Activated CD8-positive, alpha-beta memory T cell treated with anti-CD3 and anti-CD28 coated beads for 1 hour (primary cell): ENCODE data around the gene MVD.

Experiments
- DNase-seq, 2 donors: peaks; one replicate each; pipeline ENCODE4 v3.0.0-alpha.2; 2020; ENCODE audit warnings: low read depth in 1 of 2; ENCODE audit errors: extremely low read depth in 1 of 2

MVD gene

GRCh38 chr16:88662843-88663606 is at the start of gene MVD:
MVD (minus strand) TSS chr16:88663091; CDS start chr16:88663080, 11 bp downstream.
- DNase-seq, result peak; percentile 86 to 93

DNA sequence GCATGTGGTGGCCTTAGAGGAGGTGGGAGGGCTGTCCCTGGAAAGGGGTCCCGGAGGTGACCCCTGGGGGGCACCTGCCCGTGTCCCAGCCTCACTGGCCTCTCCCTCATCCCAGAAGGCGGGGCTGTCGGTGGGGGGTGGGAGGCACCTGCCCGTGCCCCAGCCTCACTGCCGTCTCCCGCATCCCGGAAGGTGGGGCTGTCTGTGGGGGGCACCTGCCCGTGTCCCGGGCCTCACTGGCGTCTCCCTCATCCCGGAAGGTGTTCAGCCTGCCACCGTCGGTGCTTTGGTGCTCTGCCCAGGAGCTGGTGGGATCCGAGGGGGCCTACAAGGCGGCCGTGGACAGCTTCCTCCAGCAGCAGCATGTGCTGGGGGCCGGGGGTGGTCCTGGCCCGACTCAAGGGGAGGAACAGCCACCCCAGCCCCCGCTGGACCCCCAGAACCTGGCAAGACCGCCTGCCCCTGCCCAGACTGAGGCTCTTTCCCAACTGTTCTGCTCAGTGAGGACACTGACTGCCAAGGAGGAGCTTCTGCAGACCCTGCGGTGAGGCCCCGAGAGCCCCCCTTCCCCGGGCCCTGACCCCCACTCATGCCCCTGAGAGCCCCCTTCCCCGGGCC is 49.6 kb upstream of the MVD start:
- no peak for DNase-seq

GRCh38 chr16:88711750-88712340 is 49.0 kb upstream of the MVD start:
- DNase-seq, result no peak

DNA sequence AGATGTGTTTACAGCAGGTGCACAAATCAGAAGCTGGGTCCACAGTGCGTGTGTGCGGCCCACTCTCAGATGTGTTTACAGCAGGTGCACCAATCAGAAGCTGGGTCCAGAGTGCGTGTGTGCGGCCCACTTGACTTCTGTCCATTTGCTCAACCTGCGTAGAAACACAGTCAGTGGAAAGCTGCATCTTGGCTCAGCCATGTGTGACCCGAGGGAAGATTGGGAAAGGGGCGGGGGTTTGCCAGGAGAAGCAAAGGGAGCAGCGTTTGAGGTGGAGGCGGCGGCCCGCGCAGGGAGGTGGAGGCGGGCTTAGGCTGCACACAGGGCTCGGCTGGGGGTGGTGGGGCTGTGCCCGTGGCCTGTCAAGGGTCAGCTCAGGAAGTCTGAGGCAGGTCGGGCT is 47.7 kb upstream of the MVD start:
- no peak for DNase-seq

- DNase-seq, result no peak
These were observed 44.3 kb upstream of the MVD start for GRCh38 chr16:88706965-88707826.

DNA sequence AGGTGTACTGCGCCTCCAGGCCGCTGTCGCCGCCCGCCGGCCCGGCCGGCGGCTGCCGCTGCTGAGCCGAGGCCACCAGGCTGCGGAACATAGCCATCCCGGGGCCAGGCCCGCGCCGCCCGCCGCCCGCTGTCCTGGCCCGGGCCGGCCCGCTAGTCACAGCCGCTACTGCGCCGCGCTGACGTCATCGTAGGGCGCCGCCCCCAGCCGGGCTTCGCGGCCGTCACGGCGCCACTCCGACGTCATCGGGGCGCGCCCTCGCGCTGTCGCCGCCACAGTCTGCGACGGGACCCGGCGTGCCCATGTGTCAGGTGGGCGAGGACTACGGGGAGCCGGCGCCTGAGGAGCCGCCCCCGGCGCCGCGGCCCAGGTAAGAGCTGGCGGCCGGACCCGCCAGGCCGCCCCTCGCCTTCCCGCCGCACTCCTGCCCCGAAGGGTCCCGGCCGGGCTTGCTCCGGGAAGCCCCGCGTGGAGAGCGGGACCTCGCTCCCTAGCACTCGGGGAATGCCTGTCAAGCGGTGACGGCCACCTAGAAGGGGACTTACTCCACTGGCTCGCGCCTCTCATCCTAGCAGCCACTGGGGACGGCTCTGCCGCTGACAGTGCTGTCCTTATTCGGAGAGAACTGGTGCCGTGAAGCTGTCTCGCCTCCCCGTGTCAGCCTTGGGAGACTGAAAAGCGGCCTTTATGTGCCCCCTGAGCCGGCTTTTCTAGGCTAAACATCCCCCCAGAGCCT is 43.5 kb upstream of the MVD start, which contains the start of the genes CTU2 and RNF166:
Gene CTU2 (plus strand): TSS at position 275 of the 736 bp plus-strand sequence. CDS start 28 bp downstream, at position 303.
Gene RNF166 (minus strand): TSS at position 180 of the 736 bp plus-strand sequence. CDS start 83 bp downstream, at position 97.
- peak; percentile 76 to 93 for DNase-seq

- DNase-seq, result no peak
These were observed 42.9 kb upstream of the MVD start for GRCh38 chr16:88705801-88706228.

DNA sequence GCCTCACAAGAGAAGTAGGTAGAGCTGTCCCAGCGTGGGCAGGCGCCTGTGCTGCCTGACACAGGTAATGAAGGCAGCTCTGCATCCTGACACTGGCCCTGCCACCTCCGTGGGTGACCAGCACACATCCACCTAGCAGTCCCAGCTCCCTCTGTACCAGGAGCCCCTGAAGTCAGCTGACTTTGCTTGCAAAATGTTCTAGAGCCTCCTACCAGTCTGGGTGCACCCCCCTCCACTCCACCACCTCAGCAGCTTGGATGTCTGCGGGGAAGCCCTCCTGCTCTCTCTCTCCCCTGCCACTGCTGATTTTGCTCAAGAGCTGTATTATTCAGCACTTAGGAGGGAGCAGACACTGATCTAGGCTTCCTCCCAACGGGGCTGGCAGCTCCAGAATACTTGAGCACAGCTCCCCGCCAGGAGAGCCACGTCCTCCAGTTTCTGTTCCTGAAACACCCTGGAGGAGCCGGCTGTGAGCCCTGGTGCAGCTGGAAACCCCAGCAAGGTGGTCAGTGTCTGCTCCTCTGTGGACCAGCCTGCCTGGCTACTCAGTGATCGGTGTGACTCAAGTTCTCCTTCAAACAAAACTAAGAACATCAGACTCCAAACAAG is 42.3 kb upstream of the MVD start:
- DNase-seq, result no peak

DNA sequence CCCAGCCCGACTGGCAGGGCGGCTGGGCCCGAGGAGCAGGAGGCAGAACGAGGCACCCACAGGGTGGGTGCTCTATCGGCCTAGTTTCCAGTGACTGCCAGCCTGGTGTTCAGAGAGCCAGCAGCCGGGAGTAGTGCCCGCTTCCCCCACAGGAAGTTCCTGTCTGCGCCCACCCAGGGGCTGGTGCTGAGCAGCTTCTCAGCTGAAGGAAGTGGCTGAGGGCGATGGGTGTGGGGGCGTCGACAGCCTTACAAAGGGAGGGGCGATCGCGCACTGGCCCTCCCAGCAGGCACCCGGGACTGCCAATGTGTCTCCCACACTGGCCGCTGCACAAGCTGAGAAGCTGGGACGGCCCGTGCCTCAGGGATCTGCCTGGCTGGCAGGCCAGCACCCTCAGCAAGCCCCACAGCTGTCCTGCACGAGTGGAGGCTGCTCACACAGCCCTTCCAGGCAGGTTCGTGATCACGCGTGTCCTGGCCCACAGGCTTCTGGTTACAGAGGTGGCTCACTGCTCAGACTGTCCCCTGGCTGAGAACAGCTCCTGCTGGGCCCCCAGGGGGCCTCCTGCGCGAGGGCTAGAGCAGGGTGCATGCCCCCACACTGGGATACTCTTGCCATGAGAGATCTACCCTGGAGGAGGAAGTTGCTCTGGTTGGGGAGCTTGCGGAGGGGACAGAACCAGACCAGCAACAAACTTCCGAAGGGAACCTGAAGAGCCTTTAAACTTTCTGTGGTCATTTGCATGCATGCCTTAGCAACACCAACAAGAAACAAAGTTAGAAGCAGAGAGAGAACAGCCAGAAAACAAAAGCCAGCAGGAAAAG is 40.8 kb upstream of the MVD start:
- DNase-seq, result peak; percentile 55

DNA sequence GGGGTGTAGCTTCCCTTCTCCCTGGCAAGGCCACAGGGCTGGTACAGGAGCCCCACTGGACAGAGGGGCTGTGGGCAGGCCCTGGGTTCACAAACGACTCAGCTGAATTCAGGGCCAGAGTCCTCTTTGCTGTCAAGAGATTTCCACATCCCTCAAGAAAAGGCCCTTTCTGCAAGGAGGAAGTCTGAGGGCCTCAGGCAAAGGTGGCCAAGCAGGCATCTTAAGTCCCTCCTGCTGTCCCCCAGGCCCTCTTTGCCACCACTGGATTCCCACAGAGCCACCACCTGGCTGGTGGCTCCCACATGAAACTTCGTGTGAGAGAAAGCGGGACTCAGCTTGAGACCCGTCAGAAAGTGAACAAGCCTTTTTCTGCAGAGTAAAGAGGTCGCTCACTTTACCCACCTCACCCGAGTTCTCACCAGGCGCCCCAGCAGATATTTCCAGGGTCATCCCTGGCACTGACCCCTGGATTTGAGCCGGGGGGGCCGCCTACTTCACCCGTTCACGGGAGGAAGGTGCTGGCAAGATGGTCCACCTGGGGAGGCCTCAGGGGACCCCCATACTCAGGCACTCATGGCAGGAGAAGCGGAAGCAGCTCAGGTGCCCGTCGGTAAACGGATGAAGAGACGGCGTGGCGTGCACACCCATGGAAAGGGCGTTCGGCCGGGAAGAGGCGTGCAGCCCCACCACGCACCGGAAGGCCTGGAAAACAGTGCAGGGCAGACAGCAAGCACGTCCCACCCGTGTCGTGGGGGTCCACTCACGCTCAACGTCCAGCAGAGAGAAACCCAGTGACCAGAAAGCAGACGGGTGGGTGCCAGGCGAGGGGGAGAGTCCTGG is 39.7 kb upstream of the MVD start:
- DNase-seq, result no peak

DNA sequence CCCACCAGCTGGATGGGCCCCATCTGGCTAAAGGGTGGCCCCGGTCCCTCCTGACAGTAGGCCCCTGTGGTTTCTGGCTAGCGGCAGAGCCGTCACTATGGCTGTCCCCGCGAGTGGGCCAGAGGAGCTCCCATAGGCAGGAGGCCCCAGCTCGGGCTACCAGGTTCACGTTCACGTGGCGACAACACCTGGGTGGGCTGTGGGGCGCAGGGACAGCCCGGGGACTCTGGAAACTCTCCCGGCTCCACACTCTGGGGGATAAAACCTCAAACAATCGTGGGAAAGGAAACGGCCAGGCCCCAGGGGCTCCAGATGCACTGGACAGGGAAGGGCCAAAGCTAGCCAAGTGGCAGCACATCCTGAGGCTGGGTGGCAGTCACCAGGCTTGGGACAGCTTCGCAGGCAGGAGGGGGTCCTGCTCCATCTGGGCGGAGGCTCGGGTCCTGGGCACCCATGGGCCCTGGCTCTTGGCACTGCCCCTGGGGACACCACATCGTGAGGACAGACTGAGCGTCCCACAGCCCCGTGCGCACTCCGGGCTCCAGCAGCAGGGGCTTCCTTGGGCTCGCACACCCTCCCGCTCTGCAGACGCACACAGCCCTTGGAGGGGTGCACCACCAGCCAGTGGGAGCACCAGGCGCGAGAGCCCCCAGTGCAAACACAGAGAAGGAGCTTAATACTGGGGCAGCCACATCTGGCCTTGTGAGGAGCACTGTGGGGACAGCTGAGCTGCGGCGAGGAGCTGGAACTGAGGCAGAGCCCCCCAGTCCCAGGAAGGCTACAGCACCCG is 38.9 kb upstream of the MVD start:
- DNase-seq, result no peak

- DNase-seq, result peak; percentile 93 to 94
These were observed 38.0 kb upstream of the MVD start for GRCh38 chr16:88700636-88701482.

DNA sequence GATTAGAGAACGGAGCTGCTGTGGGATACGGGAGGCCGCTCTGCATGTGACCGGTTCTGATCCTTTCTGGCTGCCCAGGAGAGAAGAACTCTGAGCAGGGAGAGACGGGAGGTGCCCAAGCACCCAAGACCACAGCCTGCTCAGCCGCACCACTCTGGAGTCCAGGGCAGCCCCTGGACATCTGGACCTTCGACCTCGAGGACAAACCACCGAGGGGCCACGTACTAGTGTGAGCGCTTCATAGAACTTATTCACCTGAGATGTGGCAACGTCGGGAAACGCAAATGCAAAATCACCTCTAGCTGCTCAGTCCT is 37.4 kb upstream of the MVD start:
- no peak for DNase-seq

DNA sequence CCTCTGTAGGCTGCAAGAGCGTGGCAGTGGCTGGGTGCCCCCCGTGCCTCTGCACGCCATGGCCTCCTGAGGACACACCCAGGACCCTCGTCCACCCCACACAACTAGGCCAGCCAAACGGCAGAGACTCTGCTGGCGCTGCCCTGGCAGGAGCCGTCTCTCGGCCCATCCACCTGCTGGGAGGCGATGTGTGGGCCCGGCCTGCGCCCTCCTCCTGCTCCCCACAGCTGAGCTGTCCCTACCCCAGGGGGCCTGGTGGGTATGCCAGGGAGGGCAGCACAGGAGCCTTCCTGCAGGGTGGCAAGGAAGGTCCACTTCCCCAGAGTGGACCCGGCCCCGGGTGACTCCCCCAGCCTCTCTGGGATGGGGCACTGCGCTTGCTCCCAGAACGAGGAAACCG is 36.3 kb upstream of the MVD start:
- DNase-seq, result no peak

- DNase-seq, result no peak
These were observed 35.8 kb upstream of the MVD start for GRCh38 chr16:88698646-88699045.

DNA sequence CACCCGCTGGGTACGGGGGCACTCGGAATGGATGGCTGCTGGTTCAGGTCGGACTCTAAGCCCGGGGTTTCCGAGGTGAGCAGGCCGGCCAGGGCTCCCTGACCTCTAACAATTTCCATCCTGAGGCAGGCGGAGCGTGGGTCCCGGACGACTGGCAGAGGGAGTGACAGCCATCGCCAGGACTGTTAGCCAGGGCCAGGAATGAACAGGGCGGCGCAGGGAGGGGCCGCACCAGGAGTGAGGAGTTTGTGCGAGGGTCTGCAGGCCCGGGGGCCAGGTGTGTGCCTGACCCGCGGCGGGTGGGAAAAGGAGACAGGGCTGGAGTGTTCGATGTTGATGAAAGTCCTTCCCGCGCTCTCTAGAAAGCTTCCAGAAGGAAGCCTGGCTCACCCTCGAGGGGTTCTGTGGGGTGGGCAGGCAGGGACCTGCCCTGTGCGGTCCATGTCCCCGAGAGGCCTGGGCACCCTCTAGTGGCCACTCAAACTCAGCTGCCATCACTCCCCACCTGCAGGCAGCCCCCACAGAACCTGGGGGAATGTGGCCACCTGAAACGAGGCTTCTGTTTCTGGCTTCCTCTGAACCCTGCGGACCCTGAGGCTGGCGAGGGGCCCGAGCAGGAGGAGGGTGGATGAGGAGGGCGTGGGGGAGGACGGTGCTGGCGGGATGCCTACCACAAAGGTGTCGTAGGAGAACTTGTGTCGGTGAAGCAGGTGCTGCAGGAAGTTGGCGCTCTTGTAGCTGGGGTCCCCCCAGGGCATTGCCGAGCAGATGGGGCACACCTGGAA is 35.1 kb upstream of the MVD start:
- no peak for DNase-seq
